ENCODE data around the gene JPH3.
"Not testable (repeated sequence)": the region's sequence is repeated elsewhere in the genome, so short reads cannot be mapped to it uniquely, and the experiment has no call there.

Gene JPH3

DNA sequence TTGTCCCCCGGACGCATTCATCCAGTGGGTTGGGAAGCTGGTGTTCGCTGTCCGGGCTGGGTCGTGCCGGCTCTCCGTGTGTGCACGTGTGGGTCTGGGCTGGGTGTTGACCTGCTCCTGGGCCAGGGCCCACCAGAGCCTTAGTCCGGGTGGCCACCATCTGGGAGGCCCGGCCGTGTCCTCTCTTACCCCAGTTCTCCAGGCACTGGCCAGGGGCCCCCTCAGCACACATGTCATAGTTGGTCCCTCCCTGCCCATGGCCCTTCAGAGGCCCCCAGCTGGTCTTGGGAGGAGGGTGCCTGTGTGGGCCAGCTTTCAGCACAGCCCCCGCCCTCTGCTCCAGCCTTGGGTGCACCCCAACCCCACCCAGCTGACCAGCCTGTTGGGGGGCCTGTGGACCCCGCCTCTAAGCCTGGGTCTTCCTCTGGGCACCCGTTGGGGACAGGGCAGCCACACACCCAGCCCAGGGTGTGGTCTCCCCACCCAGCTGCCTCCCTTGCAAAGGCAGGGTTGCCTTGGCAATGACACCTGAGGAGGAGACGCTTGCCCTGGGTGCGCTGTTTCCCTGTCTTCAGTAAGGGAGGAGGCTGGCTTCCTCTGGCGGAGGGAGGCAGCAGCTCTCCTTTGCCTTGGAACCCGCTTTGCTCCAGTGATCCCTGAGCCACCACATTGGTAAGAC, 77.4 kb downstream of the JPH3 start:
- DNase-seq, result no peak
- Mint-ChIP-seq H3K9me3 (no peaks in the 10 kb centered on the region), H3K4me1 (peaks cover 27% of the 10 kb centered on the region), H3K27me3 (ENCODE audit: low read depth, poor library complexity) (peaks cover 7% of the 10 kb centered on the region), H3K27ac (no peak overlapping the region), H3K36me3 (ENCODE audit: low read depth) (no peaks in the 10 kb centered on the region), H3K4me3 (no peak overlapping the region)
- TF ChIP-seq, protein P1, sequence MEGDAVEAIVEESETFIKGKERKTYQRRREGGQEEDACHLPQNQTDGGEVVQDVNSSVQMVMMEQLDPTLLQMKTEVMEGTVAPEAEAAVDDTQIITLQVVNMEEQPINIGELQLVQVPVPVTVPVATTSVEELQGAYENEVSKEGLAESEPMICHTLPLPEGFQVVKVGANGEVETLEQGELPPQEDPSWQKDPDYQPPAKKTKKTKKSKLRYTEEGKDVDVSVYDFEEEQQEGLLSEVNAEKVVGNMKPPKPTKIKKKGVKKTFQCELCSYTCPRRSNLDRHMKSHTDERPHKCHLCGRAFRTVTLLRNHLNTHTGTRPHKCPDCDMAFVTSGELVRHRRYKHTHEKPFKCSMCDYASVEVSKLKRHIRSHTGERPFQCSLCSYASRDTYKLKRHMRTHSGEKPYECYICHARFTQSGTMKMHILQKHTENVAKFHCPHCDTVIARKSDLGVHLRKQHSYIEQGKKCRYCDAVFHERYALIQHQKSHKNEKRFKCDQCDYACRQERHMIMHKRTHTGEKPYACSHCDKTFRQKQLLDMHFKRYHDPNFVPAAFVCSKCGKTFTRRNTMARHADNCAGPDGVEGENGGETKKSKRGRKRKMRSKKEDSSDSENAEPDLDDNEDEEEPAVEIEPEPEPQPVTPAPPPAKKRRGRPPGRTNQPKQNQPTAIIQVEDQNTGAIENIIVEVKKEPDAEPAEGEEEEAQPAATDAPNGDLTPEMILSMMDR (IDR thresholded peaks at IDR 0.05), result no peak

DNA sequence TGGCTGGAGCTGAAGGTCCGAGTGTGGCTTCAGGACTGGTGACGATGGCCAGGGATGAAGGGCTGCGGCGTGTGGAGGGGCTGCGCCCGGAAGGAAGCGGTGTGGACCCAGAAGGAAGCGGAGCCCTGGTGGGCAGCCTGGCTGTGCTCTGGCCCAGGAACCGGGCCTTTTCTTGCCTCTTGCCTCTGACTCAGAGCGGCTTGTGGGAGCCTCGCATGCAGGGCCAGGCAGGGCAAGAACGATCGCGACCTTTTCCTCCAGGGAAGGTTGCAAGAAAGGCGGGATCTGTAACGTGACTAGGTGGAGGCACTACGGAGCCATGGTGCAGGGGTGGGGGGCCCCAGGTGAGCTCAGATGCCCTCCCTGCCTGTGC, 78.0 kb downstream of the JPH3 start:
- peaks cover 7% of the 10 kb centered on the region for H3K27me3 Mint-ChIP-seq (ENCODE audit: low read depth, poor library complexity)
- no peak overlapping the region for H3K4me3 Mint-ChIP-seq
- TF ChIP-seq, protein P1 (IDR thresholded peaks at IDR 0.05), result no peak
- H3K9me3 Mint-ChIP-seq, result no peaks in the 10 kb centered on the region
- H3K36me3 Mint-ChIP-seq (ENCODE audit: low read depth), result no peaks in the 10 kb centered on the region
- DNase-seq, result no peak
- H3K27ac Mint-ChIP-seq, result no peak overlapping the region
- H3K4me1 Mint-ChIP-seq, result peaks cover 22% of the 10 kb centered on the region

DNA sequence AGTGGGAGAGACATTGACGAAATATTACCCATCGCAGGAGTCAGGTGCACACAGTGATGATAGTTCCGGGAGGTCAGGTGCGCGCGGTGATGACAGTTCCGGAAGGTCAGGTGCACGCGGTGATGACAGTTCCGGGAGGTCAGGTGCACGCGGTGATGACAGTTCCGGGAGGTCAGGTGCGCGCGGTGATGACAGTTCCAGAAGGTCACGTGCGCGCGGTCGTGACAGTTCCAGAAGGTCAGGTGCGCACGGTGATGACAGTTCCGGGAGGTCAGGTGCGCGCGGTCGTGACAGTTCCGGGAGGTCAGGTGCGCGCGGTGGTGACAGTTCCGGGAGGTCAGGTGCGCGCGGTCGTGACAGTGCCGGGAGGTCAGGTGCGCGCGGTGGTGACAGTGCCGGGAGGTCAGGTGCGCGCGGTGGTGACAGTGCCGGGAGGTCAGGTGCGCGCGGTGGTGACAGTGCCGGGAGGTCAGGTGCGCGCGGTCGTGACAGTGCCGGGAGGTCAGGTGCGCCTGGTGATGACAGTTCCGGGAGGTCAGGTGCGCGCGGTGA, 78.8 kb downstream of the JPH3 start:
- peaks cover 14% of the 10 kb centered on the region for H3K4me1 Mint-ChIP-seq
- not testable (repeated sequence) for DNase-seq; H3K4me3 Mint-ChIP-seq; H3K27ac Mint-ChIP-seq; H3K27me3 Mint-ChIP-seq (ENCODE audit: low read depth, poor library complexity); H3K36me3 Mint-ChIP-seq (ENCODE audit: low read depth); H3K9me3 Mint-ChIP-seq

DNA sequence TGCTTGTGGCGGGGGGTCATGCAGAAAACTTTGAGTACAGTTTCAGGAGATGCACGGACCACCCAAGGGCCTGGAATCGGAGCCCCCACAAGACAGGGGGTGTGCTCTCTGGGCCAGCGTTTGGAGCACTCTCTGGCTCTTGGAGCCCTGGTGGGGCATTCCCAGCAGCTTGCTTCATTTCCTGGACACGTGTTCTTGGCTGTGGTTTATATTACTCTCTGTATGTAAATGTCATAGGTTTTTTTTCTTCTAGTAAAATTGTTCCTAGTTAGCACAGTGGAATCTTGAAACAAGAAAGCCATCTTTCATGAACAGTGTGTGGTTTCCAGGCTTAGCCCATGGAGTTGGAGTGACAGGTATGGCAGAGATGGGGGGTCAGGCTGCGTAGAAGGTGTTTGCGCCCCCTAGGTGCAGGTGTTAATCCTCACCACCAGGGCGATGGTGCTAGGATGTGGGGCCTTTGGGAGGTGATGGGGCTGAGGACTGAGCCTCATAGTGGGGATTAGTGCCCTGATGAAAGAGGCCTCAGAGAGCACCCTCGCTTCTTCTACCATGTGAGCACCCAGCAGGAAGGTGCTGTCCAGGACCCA, 79.8 kb downstream of the JPH3 start:
- H3K27ac Mint-ChIP-seq, result no peak overlapping the region
- no peak for DNase-seq
- H3K36me3 Mint-ChIP-seq (ENCODE audit: low read depth), result no peaks in the 10 kb centered on the region
- TF ChIP-seq, protein P1 (IDR thresholded peaks at IDR 0.05), result peak; percentile 6
- H3K9me3 Mint-ChIP-seq, result no peaks in the 10 kb centered on the region
- H3K27me3 Mint-ChIP-seq (ENCODE audit: low read depth, poor library complexity), result peaks cover 7% of the 10 kb centered on the region
- H3K4me1 Mint-ChIP-seq, result peaks cover 11% of the 10 kb centered on the region
- no peak overlapping the region for H3K4me3 Mint-ChIP-seq

DNA sequence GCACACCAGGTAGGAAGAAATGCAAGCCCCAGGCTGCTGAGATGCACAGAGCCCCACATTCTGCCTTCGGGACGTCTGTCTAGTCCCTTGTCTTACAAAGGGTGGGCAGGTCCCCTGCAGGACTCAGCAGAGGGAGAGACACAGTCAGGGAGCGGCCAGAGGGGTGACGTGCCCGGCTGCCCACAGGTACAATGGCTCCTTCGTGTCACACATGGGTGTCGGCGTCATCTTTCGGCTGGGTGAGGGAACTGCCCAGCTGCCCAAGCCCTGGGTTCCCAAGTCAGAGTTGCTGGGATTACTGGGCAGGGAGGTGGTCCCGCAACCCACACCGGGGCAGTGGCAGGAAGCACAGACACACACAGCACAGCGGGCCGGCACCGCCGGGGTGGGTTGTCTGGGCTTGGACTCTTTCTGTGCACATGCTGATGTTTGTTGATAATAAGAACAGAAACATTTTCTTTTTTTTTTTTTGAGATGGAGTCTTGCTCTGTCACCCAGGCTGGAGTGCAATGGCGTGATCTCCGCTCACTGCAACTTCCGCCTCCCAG, 80.6 kb downstream of the JPH3 start:
- TF ChIP-seq, protein P1 (IDR thresholded peaks at IDR 0.05), result no peak
- no peaks in the 10 kb centered on the region for H3K9me3 Mint-ChIP-seq
- no peak overlapping the region for H3K27ac Mint-ChIP-seq
- no peaks in the 10 kb centered on the region for H3K36me3 Mint-ChIP-seq (ENCODE audit: low read depth)
- DNase-seq, result no peak
- no peak overlapping the region for H3K4me3 Mint-ChIP-seq
- H3K4me1 Mint-ChIP-seq, result peaks cover 11% of the 10 kb centered on the region
- peaks cover 3% of the 10 kb centered on the region for H3K27me3 Mint-ChIP-seq (ENCODE audit: low read depth, poor library complexity)

DNA sequence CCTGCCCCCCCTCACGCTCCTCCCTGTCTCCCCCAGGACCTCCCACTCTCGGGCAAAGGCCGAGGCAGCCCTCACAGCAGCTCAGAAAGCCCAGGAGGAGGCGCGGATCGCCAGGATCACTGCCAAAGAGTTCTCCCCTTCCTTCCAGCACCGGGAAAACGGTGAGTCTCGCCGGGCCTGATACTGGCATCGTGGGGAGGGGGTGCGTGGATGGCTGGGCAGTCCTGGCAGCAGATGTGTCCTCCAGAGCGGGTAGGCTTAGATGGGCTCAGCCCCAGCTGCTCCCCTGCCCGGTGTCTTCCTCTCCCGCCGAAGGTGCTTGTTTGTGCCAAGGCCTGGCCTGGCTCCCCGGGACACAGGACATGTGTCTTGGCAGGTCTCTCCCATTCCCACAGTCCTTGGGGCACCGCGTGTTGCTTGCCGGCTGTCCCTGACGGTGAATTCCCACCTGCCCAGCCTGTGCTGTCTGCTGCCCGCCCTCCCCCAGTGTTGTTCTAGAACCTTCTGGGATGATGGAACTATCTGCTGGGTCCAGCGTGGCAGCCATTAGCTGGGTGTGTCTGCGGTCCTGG, 81.9 kb downstream of the JPH3 start:
- Mint-ChIP-seq H3K4me3 (no peak overlapping the region), H3K27ac (no peak overlapping the region), H3K4me1 (peaks cover 2% of the 10 kb centered on the region), H3K36me3 (ENCODE audit: low read depth) (no peaks in the 10 kb centered on the region), H3K27me3 (ENCODE audit: low read depth, poor library complexity) (peaks cover under 1% of the 10 kb centered on the region), H3K9me3 (no peaks in the 10 kb centered on the region)
- no peak for DNase-seq
- TF ChIP-seq, protein P1 (IDR thresholded peaks at IDR 0.05), result no peak
